HL-60 (cell line): ENCODE data around the gene GRK6.

Experiments
- DNase-seq, 2 experiments: peaks; one replicate each; pipeline ENCODE4 v3.0.0-alpha.2; 2010 to 2020; ENCODE audit warnings: low read depth in 1 of 2, low spot score in 1 of 2
- H3K27ac ChIP-seq: fragments of 250-450 bp; sonication (Bioruptor Pico); replicated peaks from 2 replicates; pipeline ENCODE4 v1.5.1; 2020; ENCODE audit warnings: mild to moderate bottlenecking, moderate library complexity
- H3K27me3 ChIP-seq: fragments of 250-450 bp; sonication (Bioruptor Pico); 2 replicates; pipeline ENCODE4 v1.5.1; 2021; ENCODE audit warnings: mild to moderate bottlenecking, moderate library complexity; ENCODE audit not compliant: insufficient read depth, poor library complexity, severe bottlenecking
- H3K4me3 ChIP-seq: replicated peaks from 2 replicates; pipeline ENCODE4 v1.5.1; 2011; ENCODE audit warnings: mild to moderate bottlenecking, control low read depth, low read length; ENCODE audit not compliant: insufficient read depth
- GABPA ChIP-seq: IDR thresholded peaks from 2 replicates; pipeline ENCODE4 v1.6.1; 2012; ENCODE audit warnings: low read depth
- POLR2AphosphoS5 ChIP-seq: IDR thresholded peaks from 2 replicates; pipeline ENCODE4 v1.6.1; 2012; ENCODE audit warnings: low read depth
- REST ChIP-seq: IDR thresholded peaks from 2 replicates; pipeline ENCODE4 v1.6.1; 2012; ENCODE audit warnings: low read depth; ENCODE audit not compliant: insufficient replicate concordance
- SPI1 ChIP-seq: IDR thresholded peaks from 2 replicates; pipeline ENCODE4 v1.6.1; 2012; ENCODE audit warnings: low read depth, mild to moderate bottlenecking, borderline replicate concordance
- TF ChIP-seq, protein P1 (sequence below): IDR thresholded peaks from one replicate; pipeline ENCODE4 v1.5.1; 2011; ENCODE audit warnings: low read length, control low read depth, inconsistent platforms; ENCODE audit not compliant: insufficient read depth

Gene GRK6

GRCh38 chr5:177405312-177405711 is 21.2 kb upstream of the GRK6 start:
- DNase-seq, result no peak
- H3K4me3 ChIP-seq, result no peak overlapping the region
- H3K27me3 ChIP-seq, result no peaks in the 10 kb centered on the region
- no peak for TF ChIP-seq REST
- no peak for TF ChIP-seq SPI1
- TF ChIP-seq POLR2AphosphoS5, result no peak
- TF ChIP-seq, protein P1, sequence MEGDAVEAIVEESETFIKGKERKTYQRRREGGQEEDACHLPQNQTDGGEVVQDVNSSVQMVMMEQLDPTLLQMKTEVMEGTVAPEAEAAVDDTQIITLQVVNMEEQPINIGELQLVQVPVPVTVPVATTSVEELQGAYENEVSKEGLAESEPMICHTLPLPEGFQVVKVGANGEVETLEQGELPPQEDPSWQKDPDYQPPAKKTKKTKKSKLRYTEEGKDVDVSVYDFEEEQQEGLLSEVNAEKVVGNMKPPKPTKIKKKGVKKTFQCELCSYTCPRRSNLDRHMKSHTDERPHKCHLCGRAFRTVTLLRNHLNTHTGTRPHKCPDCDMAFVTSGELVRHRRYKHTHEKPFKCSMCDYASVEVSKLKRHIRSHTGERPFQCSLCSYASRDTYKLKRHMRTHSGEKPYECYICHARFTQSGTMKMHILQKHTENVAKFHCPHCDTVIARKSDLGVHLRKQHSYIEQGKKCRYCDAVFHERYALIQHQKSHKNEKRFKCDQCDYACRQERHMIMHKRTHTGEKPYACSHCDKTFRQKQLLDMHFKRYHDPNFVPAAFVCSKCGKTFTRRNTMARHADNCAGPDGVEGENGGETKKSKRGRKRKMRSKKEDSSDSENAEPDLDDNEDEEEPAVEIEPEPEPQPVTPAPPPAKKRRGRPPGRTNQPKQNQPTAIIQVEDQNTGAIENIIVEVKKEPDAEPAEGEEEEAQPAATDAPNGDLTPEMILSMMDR, result no peak
- no peak for TF ChIP-seq GABPA
- H3K27ac ChIP-seq, result peak overlapping the region; percentile 75

GRCh38 chr5:177405805-177406204 is 20.7 kb upstream of the GRK6 start:
- H3K4me3 ChIP-seq, result no peak overlapping the region
- H3K27ac ChIP-seq, result peak overlapping the region; percentile 75
- TF ChIP-seq SPI1 (peak; percentile 99), POLR2AphosphoS5 (peak; percentile 66; the same call in 1 of the 2 replicates), REST (no peak), GABPA (no peak)
- TF ChIP-seq, protein P1, result no peak
- peak; percentile 67 to 94 for DNase-seq
- no peaks in the 10 kb centered on the region for H3K27me3 ChIP-seq

DNA sequence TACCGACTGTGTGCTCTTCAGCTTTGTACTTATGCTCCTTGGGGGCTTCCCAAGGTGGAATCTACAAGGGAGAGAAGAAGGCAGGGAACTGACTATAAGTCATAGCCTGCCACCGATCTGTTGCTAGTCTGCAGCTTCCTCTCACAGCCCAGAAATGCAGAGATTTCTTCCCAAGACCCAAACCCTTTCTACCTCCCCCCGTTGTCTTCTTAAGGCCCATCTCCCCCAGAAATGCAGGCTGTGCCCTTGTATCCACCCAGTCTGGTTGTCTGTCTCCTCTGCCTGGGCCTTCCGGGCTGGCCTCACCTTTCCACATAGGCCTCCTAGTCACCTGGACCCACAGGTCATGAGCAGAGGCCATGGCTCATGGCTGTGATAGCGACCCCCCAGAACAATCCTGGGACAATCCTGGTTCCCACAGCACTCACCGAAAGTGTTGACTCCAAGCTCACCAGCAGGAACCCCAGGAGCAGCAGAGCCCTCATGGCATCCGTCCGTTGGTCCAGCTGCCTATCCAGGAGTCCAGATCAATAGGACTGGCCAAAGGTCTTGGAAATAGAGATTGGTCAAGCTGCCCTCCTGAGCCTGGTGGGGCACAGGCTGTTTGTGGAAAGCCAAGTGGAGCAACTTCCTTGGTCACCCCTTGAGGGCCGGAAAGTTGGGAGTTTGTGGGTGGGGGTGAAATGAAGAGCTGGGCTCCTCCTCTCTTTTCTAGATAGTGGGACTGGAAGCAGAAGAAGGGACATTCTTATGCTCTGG is 17.3 kb upstream of the GRK6 start, which contains the start of gene F12:
Gene F12 (minus strand): TSS at position 522 of the 759 bp plus-strand sequence. CDS start 37 bp downstream, at position 485.
- no peak within 1 kb of the TSS for H3K27ac ChIP-seq
- H3K27me3 ChIP-seq, result no peaks in the 10 kb centered on the region
- TF ChIP-seq POLR2AphosphoS5 (no peak), GABPA (no peak), SPI1 (no peak), REST (no peak)
- TF ChIP-seq, protein P1, result no peak
- no peak for DNase-seq
- H3K4me3 ChIP-seq, result no peak within 1 kb of the TSS
